HG03139 (cell line): ENCODE results near the gene GLIPR2.
"Not testable (repeated sequence)": the region's sequence is repeated elsewhere in the genome, so short reads cannot be mapped to it uniquely, and the experiment has no call there.

Experiments
- ATAC-seq: cut with Tn5 transposase; IDR thresholded peaks from one replicate; pipeline ENCODE4 v1.9.1; 2021; ENCODE audit not compliant: unreplicated experiment

GLIPR2 gene

DNA sequence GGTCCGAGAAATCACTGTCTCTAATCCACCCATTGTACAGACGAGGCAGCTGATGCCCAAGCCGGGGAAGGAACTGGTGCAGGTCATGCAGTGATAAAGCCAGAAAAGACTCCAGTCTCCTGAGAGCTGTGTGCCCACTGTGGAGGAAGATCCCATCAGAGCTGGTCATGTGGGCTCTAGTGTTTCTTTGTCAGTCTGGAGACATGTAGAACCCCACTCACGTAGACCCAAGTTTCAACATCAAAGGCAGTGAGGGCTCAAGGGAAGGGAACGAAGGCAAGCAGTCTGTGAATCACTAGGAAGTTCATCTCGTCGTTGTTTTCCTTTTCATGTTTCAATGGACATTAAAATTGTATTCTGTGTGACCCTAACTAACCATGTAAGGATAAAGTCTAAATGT lies 14.6 kb upstream of the GLIPR2 start:
- ATAC-seq: no peak

- no peak for ATAC-seq
Measured at GRCh38 chr9:36123515-36123914, 13.0 kb upstream of the GLIPR2 start.

DNA sequence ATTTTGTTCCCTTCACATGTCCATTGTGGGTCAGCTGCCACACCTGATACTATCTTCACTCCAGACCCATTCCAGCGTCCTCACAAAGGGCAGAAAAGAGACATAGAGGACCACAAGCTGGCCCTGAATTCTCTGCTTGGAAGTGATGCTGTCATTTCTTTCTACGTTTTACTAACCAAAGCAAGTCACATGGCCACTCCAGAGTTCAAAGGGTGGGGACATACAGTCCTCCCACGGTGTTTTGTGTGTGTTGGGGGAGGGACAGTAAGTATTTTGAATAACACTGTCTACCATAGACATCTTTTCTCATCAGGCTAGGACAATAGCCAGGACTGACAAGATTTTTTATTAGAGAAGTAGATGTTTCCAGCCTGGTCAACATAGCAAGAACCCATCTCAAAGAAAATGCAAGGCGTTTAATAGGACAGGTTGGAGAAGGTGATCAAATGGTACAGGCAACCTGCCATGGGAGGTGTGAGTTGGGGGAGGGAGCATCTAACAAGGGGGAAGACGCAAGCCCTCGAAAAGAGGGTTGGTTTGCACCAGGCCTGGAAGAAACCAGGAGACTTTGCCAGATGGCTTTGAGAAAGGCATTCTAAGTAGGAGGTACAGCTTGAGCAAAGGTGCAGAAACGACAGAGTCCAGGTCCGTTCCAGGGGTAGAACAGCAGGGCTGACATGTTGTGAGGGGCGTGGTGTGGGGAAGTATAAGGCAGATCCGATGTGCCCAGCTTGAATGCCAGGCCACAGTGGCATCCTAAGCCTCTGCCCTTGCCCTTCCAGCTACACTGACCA lies 11.3 kb upstream of the GLIPR2 start:
- no peak for ATAC-seq

DNA sequence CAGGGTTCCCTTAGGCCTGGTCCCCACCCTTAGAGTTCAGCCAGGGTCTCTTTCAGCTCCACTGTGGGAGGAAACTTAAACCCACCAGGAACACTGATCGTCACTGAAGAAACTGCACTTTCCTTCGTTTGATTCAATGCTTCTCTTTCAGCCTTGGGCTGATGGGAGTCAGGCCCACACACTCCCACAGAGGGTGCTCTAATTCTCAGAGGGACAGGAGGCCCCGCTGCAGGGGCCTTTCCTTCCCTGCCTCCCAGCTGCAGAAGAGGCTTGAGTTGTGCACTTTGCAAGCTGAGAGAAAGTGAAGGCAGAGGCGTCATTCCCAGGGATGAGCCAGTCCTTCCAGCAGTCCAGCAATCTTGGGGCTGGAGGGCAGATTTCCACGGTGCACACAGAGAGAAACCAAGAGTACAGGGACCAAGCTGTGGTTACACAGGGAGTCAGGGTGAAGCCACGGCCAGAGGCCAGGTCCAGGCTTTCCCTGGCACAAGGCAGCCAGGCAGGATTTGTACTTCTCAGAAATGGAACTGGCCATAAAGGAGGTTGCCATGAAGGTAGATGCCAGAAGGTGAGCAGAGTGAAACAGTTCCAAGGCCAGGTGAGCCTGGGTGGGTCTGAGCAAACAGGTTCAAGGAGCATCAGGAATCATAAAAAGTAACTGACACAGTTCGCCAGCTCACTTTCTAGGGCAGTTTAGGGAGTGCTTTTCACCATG lies 10.4 kb upstream of the GLIPR2 start:
- ATAC-seq: no peak

- no peak for ATAC-seq
Measured at GRCh38 chr9:36127652-36128244, 8.8 kb upstream of the GLIPR2 start.

GRCh38 chr9:36128349-36128748 lies 8.2 kb upstream of the GLIPR2 start:
- no peak for ATAC-seq

DNA sequence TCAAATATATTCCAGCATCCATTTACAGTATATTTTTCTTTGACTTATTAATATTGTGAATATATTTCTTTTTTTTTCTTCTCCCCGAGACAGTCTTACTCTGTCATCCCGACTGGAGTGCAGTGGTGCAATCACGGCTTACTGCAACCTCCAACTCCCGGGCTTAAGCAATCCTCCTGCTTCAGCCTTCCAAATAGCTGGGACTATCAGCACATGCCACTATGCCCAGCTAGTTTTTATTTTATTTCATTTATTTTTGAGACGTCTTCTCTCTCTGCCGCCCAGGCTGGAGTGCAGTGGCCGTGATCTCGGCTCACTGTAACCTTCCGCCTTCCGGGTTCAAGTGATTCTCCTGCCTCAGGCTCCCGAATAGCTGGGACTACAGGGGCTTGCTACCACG lies 7.4 kb upstream of the GLIPR2 start:
- ATAC-seq: no peak

DNA sequence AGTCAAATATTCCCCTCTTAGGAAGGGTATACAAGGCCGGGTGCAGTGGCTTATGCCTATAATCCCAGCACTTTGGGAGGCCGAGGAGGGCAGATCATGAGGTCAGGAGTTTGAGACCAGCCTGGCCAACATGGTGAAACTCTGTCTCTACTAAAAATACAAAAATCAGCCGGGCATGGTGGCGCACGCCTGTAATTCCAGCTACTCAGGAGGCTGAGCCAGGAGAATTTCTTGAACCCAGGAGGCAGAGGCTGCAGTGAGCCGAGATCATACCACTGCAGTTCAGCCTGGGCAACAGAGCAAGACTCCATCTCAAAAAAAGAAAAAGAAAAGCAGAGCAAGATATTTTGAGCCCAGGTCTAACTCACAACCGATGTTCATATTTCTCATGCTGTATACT lies 4.9 kb upstream of the GLIPR2 start:
- ATAC-seq: not testable (repeated sequence)

GRCh38 chr9:36132086-36132485 lies 4.4 kb upstream of the GLIPR2 start:
- no peak for ATAC-seq

DNA sequence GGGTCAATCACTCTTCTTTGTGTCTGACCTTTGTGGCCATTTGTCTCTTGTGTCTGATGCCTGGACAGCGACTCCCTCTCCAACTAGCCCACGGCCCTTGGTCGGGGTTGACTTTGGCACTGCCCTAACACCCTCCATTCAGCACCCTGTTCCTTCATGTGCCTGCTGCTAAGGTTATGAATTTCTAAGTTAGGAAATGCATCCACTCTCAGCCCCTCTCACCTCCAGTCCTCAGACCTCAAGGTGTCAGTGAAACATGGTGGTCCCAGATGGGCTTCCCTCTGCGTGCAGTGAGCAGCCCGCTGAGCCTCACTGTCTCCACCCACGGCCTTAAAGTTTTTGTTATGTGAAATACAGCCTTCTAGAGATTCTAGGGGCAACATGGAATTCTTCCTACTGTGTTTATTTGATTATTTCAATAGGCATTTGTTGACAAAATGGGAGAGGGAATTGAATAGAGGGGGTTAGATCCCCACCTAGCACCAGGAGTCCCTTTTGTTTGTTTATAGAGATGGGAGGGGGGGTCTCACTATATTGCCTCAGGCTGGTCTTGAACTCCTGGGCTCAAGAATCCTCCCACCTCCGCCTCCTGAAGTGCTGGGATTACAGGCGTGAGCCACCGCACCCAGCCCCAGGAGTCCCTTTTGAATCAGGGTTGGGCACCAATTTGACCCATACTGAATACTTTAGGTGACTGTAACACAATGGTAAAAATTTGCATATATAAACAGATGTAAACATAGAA lies 1.6 kb upstream of the GLIPR2 start:
- no peak for ATAC-seq

DNA sequence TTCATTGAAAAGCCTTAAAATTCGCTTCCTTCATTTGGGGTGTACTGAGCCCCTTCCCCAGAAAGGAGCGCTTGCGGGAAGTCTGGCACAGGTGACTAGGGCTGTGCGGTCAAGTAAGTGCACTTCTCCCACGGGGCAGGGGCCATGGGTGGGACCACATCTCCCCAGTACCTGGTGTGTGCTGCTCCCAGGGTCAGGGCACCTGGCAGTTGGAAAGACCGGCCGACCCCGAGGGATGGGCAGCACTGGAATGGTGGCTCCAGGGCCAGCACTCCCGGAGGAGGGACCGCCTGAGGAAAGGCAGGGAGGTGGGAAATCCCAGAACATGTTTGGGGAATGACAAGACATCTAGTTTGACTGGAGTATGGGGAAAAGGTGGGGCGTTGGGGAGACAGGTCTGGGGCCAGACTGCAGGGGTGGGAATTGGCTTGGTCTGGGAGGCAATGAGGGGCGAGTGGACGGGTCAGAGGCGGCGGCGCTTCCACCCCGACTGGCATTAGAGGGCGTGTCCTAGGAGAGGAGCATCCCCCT lies 727 bp upstream of the GLIPR2 start:
- no peak for ATAC-seq

DNA sequence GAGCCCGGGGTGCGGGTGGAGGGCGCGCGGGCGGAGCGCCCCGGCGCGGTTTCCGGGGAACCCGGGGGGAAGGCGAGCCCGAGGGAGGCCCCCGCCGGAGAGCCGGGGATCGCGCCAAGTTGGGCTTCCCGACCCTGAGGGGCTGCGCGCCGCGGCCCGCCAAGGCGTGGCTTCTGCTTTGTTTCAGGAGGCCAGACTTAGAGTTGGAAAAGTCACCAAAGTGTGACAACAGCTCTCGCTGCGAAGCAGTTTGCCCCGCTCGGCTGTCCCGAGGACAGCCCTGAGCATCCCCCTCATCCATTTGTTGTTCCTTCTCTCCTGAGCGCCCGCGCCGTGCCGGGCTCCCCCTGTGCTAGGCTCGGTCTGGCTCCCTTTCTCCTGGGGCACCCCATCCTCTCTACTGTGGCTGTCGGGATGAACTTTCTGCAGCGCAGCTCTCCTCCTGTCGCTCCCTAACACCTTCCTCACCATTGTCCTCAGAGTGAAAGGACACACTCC lies 410 bp downstream of the GLIPR2 start:
- no peak for ATAC-seq

DNA sequence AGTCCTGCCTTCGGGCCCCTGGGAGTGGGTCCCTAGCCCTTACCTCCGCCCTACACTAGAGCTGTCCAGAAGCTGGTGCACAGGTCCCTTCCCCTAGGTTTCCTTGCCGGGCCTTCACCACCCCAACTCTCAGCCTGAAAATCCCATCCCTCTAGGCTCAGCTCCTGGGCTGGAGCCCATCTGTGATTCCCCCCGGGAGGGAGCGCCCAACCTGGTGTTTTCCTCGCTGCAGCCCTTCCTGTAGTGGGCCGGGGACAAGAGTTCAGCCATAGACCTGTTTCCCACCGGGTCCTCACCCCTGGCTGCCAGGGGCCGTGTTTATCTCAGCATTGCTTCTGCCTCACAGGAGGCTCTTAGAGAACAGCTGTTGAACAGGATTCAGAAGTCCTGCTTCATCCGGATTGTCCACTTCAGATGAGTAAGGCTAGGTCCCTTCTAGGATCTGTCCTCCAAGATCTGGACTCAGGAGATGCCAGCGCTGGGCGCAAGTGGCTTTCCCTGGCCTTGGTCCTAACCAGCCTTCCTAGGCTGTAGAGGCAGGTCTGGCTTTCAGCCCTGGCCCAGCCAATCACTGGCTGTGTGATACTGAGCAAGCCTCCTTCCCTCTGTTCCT lies 965 bp downstream of the GLIPR2 start:
- ATAC-seq: no peak

- no peak for ATAC-seq
Measured at GRCh38 chr9:36138496-36138895, 2.0 kb downstream of the GLIPR2 start.

- ATAC-seq: no peak
Measured at GRCh38 chr9:36138901-36139300, 2.4 kb downstream of the GLIPR2 start.

GRCh38 chr9:36140086-36141084 lies 3.9 kb downstream of the GLIPR2 start:
- no peak for ATAC-seq

- ATAC-seq: no peak
Measured at GRCh38 chr9:36141288-36141687, 4.8 kb downstream of the GLIPR2 start.

- no peak for ATAC-seq
Measured at GRCh38 chr9:36141761-36142160, 5.2 kb downstream of the GLIPR2 start.

GRCh38 chr9:36142510-36143244 lies 6.1 kb downstream of the GLIPR2 start:
- ATAC-seq: no peak
